HG03432 (cell line): ENCODE results near the gene TAS2R20.

Source experiments
- ATAC-seq: cut with Tn5 transposase; IDR thresholded peaks from one replicate; pipeline ENCODE4 v1.9.1; 2021; ENCODE audit warnings: mild to moderate bottlenecking, moderate library complexity; ENCODE audit not compliant: unreplicated experiment

The TAS2R20 gene

DNA sequence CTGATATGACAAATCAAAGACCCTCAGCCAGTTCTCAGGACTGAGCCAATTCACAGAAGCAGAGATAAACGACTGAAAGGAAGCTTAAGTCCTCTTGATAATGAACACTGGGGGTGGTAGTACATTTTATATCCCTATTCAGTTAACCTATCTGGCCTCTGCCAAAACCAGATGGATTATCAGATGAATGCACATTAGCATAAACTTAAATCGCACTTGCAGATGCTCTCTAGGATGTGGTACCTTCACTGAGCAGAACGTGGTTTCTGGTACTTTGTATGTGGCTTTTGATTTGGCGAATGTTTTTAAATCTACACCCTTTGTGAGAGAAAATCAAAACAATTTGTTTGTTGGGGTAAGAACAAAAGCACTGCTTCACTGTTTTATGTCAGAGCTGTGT lies 37.9 kb downstream of the TAS2R20 start:
- no peak for ATAC-seq

DNA sequence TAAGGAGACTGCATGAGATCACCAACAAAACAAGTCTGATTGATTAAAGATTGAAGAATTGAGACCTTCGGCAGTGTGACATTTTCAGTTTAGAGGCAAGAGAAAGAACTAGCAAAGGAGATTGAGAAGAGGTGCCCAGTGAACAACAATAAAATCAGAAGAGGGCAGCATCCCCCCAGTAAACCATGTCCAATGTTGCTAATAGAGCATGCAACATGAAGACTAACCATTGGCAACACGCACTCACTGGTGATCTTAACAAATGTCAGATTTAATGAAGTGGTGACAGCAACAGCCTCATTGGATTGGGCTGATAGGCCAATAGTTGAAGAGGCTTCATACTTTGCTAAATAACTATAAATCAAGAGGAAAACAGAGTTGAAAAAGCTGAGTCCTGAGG lies 38.3 kb downstream of the TAS2R20 start:
- no peak for ATAC-seq

DNA sequence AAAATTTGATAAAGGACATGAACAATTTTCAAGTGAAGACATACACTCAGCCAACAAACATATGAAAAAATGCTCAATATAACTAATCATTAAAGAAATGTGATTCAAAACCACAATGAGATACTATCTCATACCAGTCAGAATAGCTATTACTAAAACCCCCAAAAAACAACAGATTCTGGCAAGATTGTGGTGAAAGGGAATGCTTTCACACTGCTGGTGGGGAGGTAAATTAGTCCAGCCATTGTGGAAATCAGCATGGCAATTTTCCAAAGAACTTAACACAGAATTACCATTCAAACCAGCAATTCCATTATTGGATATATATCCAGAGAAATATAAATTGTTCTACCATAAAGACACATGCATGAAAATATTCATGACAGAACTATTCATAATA lies 40.4 kb downstream of the TAS2R20 start:
- ATAC-seq = no peak

DNA sequence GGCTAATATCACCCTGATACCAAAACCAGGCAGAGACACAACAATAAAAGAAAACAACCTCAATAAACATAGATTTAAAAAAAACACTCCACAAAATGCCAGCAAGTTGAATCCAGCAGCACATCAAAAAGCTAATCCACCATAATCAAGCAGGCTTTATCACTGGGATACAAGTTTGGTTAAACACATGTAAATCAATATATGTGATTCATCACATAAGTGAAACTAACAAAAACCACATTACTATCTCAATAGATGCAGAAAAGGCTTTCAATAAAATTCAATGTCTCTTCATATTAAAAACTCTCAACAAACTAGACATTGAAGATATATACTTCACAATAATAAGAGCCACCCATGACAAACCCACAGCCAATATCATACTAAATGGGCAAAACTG lies 42.0 kb downstream of the TAS2R20 start:
- no peak for ATAC-seq

DNA sequence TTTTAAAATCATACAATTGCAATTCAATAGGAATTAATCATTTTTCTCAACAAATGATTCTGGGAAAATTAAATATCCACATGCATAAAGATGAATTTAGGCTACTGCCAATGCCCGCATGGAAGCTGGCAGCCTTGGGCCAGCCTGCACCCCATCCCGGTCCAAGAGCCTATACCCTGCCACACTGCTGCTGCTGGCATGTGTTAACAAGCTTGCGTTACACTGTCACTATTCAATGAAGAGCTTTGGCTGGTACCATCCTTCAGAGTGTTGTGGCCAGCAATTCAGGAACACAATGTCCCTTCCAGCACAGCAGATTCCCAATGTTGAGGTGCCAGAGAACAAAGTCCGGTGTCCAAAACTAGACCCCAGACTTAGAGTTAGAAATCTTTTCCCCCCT lies 45.5 kb downstream of the TAS2R20 start:
- ATAC-seq = no peak
